Measurements from ENCODE around the gene ARHGAP10. TPM values are rescaled to one million over a fixed set of nuclear protein-coding genes. Genes with fewer than 3 reads are reported as not detected.

The ARHGAP10 gene
- total RNA-seq, 1 experiment from 2014 or later: 4.8 TPM

GRCh38 chr4:147747787-147748454, 16.0 kb downstream of the ARHGAP10 start:
- no peaks in the 10 kb centered on the region for H3K36me3 ChIP-seq (ENCODE audit: insufficient read depth, low read length, poor library complexity, severe bottlenecking)
- no peaks in the 10 kb centered on the region for H3K9me3 ChIP-seq (ENCODE audit: low read depth, low read length, poor library complexity, severe bottlenecking)
- BruUV-seq (replicated peaks): no TSS peak
- no peaks in the 10 kb centered on the region for H3K4me1 ChIP-seq (ENCODE audit: insufficient read depth, low read length, poor library complexity, severe bottlenecking)
- no peak for DNase-seq (ENCODE audit: low spot score)
- ChIA-PET POLR2A (ENCODE audit: low non-redundant PET) (no interaction called here), CTCF (interaction anchor here (0.7 to 0.9 kb wide), 2 partner anchors 17 to 119 kb away, joined by 3 read pairs; no protein-coding TSS in a partner anchor)
- no peak overlapping the region for H3K27ac ChIP-seq (ENCODE audit: low read depth, low read length, poor library complexity, severe bottlenecking)
- no peaks in the 10 kb centered on the region for H3K27me3 ChIP-seq (replicated peaks; ENCODE audit: insufficient read depth, low read depth, low read length, poor library complexity)
- H3K4me3 ChIP-seq (ENCODE audit: low read depth, low read length, poor library complexity, severe bottlenecking): no peak overlapping the region
- intact Hi-C loops (cut with micrococcal nuclease; ENCODE audit: unreplicated experiment): no loop called here
- no peak for TF ChIP-seq CTCF (conservative IDR thresholded peaks at IDR 0.05; ENCODE audit: low read depth, low read length)

- intact Hi-C loops (cut with micrococcal nuclease; ENCODE audit: unreplicated experiment): no loop called here
- BruUV-seq (replicated peaks): no TSS peak
- Histone ChIP-seq H3K4me3 (ENCODE audit: low read depth, low read length, poor library complexity, severe bottlenecking) (no peak overlapping the region), H3K4me1 (ENCODE audit: insufficient read depth, low read length, poor library complexity, severe bottlenecking) (no peaks in the 10 kb centered on the region), H3K27ac (ENCODE audit: low read depth, low read length, poor library complexity, severe bottlenecking) (no peak overlapping the region), H3K36me3 (ENCODE audit: insufficient read depth, low read length, poor library complexity, severe bottlenecking) (no peaks in the 10 kb centered on the region), H3K9me3 (ENCODE audit: low read depth, low read length, poor library complexity, severe bottlenecking) (no peaks in the 10 kb centered on the region), H3K27me3 (replicated peaks; ENCODE audit: insufficient read depth, low read depth, low read length, poor library complexity) (no peaks in the 10 kb centered on the region)
- ChIA-PET POLR2A (ENCODE audit: low non-redundant PET) (no interaction called here), CTCF (no interaction called here)
- DNase-seq (ENCODE audit: low spot score): no peak
- no peak for TF ChIP-seq EZH2 (IDR thresholded peaks at IDR 0.05; ENCODE audit: borderline replicate concordance, low read depth, low read length, poor library complexity, severe bottlenecking)
- no peak for TF ChIP-seq CTCF (conservative IDR thresholded peaks at IDR 0.05; ENCODE audit: low read depth, low read length)
Measured at GRCh38 chr4:147749811-147750321, 18.0 kb downstream of the ARHGAP10 start.

- no peaks in the 10 kb centered on the region for H3K9me3 ChIP-seq (ENCODE audit: low read depth, low read length, poor library complexity, severe bottlenecking)
- no peaks in the 10 kb centered on the region for H3K36me3 ChIP-seq (ENCODE audit: insufficient read depth, low read length, poor library complexity, severe bottlenecking)
- DNase-seq (ENCODE audit: low spot score): no peak
- H3K4me1 ChIP-seq (ENCODE audit: insufficient read depth, low read length, poor library complexity, severe bottlenecking): no peaks in the 10 kb centered on the region
- intact Hi-C loops (cut with micrococcal nuclease; ENCODE audit: unreplicated experiment): no loop called here
- no peaks in the 10 kb centered on the region for H3K27me3 ChIP-seq (replicated peaks; ENCODE audit: insufficient read depth, low read depth, low read length, poor library complexity)
- H3K4me3 ChIP-seq (ENCODE audit: low read depth, low read length, poor library complexity, severe bottlenecking): no peak overlapping the region
- ChIA-PET CTCF (no interaction called here), POLR2A (ENCODE audit: low non-redundant PET) (no interaction called here)
- no TSS peak for BruUV-seq (replicated peaks)
- no peak for TF ChIP-seq CTCF (conservative IDR thresholded peaks at IDR 0.05; ENCODE audit: low read depth, low read length)
- no peak overlapping the region for H3K27ac ChIP-seq (ENCODE audit: low read depth, low read length, poor library complexity, severe bottlenecking)
Measured at GRCh38 chr4:147753047-147753446, 21.2 kb downstream of the ARHGAP10 start.

Data from A673 (cell line).